DND-41 (cell line): ENCODE data around the gene FCER1G.

Experiments
- ATAC-seq: fragments of 200-7000 bp; cut with Tn5 transposase; 3 replicates; pipeline ENCODE4 v1.9.1; 2021; ENCODE audit warnings: low read depth; ENCODE audit not compliant: insufficient read depth
- DNase-seq: peaks from one replicate; pipeline ENCODE4 v3.0.0-alpha.2; 2020
- H2AFZ ChIP-seq: 2 replicates; pipeline ENCODE4 v1.6.0; 2012; ENCODE audit warnings: low read depth, low read length
- H3K27ac ChIP-seq: 2 replicates; pipeline ENCODE4 v1.5.1; 2012; ENCODE audit warnings: low read length, inconsistent platforms
- H3K27me3 ChIP-seq: fragments of 200-600 bp; sonication (generic); 2 replicates; pipeline ENCODE4 v1.6.0; 2012; ENCODE audit warnings: low read length, mild to moderate bottlenecking, inconsistent platforms; ENCODE audit not compliant: insufficient read depth, poor library complexity
- H3K36me3 ChIP-seq: 2 replicates; pipeline ENCODE4 v1.5.1; 2012; ENCODE audit warnings: low read length, inconsistent platforms; ENCODE audit not compliant: insufficient read depth
- H3K4me1 ChIP-seq: 2 replicates; pipeline ENCODE4 v1.5.1; 2012; ENCODE audit warnings: mild to moderate bottlenecking, low read length; ENCODE audit not compliant: insufficient read depth
- H3K4me2 ChIP-seq: 2 replicates; pipeline ENCODE4 v1.6.0; 2012; ENCODE audit warnings: mild to moderate bottlenecking, moderate library complexity, low read length, inconsistent platforms; ENCODE audit not compliant: insufficient read depth
- H3K4me3 ChIP-seq, 2 experiments: fragments of 200-600 bp in 1 of 2; shearing (Covaris generic) in 1 of 2; 2 replicates each; pipeline ENCODE4 v1.5.1; 2012 to 2016; ENCODE audit warnings: inconsistent platforms in 2 of 2, low read length in 2 of 2, mild to moderate bottlenecking in 2 of 2, low read depth in 1 of 2, moderate library complexity in 1 of 2
- H3K79me2 ChIP-seq: 2 replicates; pipeline ENCODE4 v1.6.0; 2012; ENCODE audit warnings: low read length, inconsistent platforms; ENCODE audit not compliant: insufficient read depth
- H3K9ac ChIP-seq: 2 replicates; pipeline ENCODE4 v1.6.0; 2012; ENCODE audit warnings: low read depth, mild to moderate bottlenecking, inconsistent platforms, low read length, moderate library complexity
- H3K9me3 ChIP-seq: 2 replicates; pipeline ENCODE4 v1.5.1; 2012; ENCODE audit warnings: low read length, moderate library complexity, mild to moderate bottlenecking, inconsistent platforms; ENCODE audit not compliant: insufficient read depth, severe bottlenecking
- H4K20me1 ChIP-seq: 2 replicates; pipeline ENCODE4 v1.6.0; 2012; ENCODE audit warnings: low read length; ENCODE audit not compliant: insufficient read depth
- CTCF ChIP-seq: IDR thresholded peaks from 2 replicates; pipeline ENCODE4 v1.5.1; 2012; ENCODE audit warnings: borderline replicate concordance, low read length, moderate library complexity, mild to moderate bottlenecking; ENCODE audit not compliant: poor library complexity, severe bottlenecking; ENCODE audit errors: extremely low read depth
- EZH2 ChIP-seq: IDR thresholded peaks from 3 replicates; pipeline ENCODE4 v1.6.1; 2012; ENCODE audit warnings: borderline replicate concordance, low read depth, mild to moderate bottlenecking, moderate library complexity, low read length, inconsistent platforms; ENCODE audit not compliant: severe bottlenecking

The FCER1G gene

GRCh38 chr1:161206411-161207140, 8.5 kb upstream of the FCER1G start:
- Histone ChIP-seq H3K4me3 (no peak overlapping the region), H3K27me3 (no peaks in the 10 kb centered on the region)
- ATAC-seq, result no peak

GRCh38 chr1:161207173-161207572, 7.9 kb upstream of the FCER1G start:
- H2AFZ ChIP-seq, result no peak overlapping the region
- H3K27ac ChIP-seq, result no peak overlapping the region
- H4K20me1 ChIP-seq, result no peaks in the 10 kb centered on the region
- DNase-seq (no peak), ATAC-seq (no peak)
- no peaks in the 10 kb centered on the region for H3K27me3 ChIP-seq
- no peak overlapping the region for H3K4me2 ChIP-seq
- H3K4me3 ChIP-seq, result no peak overlapping the region
- H3K9me3 ChIP-seq, result no peaks in the 10 kb centered on the region
- no peak for TF ChIP-seq EZH2
- no peak for TF ChIP-seq CTCF
- peaks cover 35% of the 10 kb centered on the region for H3K79me2 ChIP-seq
- peaks cover 18% of the 10 kb centered on the region for H3K4me1 ChIP-seq
- H3K9ac ChIP-seq, result no peak overlapping the region
- H3K36me3 ChIP-seq, result peaks cover 82% of the 10 kb centered on the region

More at GRCh38 chr1:161206411-161207140, 8.5 kb upstream of the FCER1G start:
- TF ChIP-seq CTCF (no peak), EZH2 (no peak)
- Histone ChIP-seq H3K36me3 (peaks cover 76% of the 10 kb centered on the region), H3K27ac (no peak overlapping the region), H4K20me1 (no peaks in the 10 kb centered on the region), H3K9ac (no peak overlapping the region), H3K79me2 (peaks cover 35% of the 10 kb centered on the region), H2AFZ (no peak overlapping the region), H3K9me3 (no peaks in the 10 kb centered on the region), H3K4me2 (no peak overlapping the region), H3K4me1 (peaks cover 22% of the 10 kb centered on the region)
- DNase-seq, result no peak

- H3K4me2 ChIP-seq, result no peak overlapping the region
- no peak overlapping the region for H3K4me3 ChIP-seq
- no peaks in the 10 kb centered on the region for H4K20me1 ChIP-seq
- no peak overlapping the region for H3K9ac ChIP-seq
- H2AFZ ChIP-seq, result no peak overlapping the region
- H3K9me3 ChIP-seq, result no peaks in the 10 kb centered on the region
- peaks cover 10% of the 10 kb centered on the region for H3K79me2 ChIP-seq
- H3K36me3 ChIP-seq, result peaks cover 92% of the 10 kb centered on the region
- H3K4me1 ChIP-seq, result no peaks in the 10 kb centered on the region
- no peak overlapping the region for H3K27ac ChIP-seq
- ATAC-seq (peak; percentile 89), DNase-seq (peak; percentile 73)
- peak; percentile 91 for TF ChIP-seq CTCF
- no peak for TF ChIP-seq EZH2
- H3K27me3 ChIP-seq, result no peaks in the 10 kb centered on the region
These were observed 5.2 kb upstream of the FCER1G start for GRCh38 chr1:161209790-161210409.
